Measurements from ENCODE around the gene ISLR.
A peak's percentile ranks its signal among the peaks of the same experiment; 100 is the strongest.

GRCh38 chr15:74130155-74130848, 43.2 kb upstream of the ISLR start, which contains the start of gene ISLR2:
- TF ChIP-seq CTCF (IDR thresholded peaks at IDR 0.05; ENCODE audit: control extremely low read depth in 1 of 3, insufficient read depth in 1 of 3, low read depth in 1 of 3, low read length in 3 of 3): no peak
- no peak for TF ChIP-seq JUN (IDR thresholded peaks at IDR 0.05; ENCODE audit: low read depth, low read length)
- no peak for TF ChIP-seq POLR2AphosphoS5 (IDR thresholded peaks at IDR 0.05; ENCODE audit: low read depth, low read length)
- no peak for TF ChIP-seq ATF3 (IDR thresholded peaks at IDR 0.05; ENCODE audit: insufficient read depth, low read depth, low read length)
- TF ChIP-seq EZH2 (IDR thresholded peaks at IDR 0.05; ENCODE audit: low read depth, low read length, severe bottlenecking): no peak
- 0 out of 2 replicates have a peak, but pooled peaks have one; percentile 6 for TF ChIP-seq TEAD4 (IDR thresholded peaks at IDR 0.05; ENCODE audit: low read depth, low read length)
- TF ChIP-seq POLR2A (IDR thresholded peaks at IDR 0.05; ENCODE audit: control extremely low read depth in 1 of 2, low read depth in 2 of 2, low read length in 2 of 2): no peak
- no peak for TF ChIP-seq TAF1 (IDR thresholded peaks at IDR 0.05; ENCODE audit: low read depth, low read length)
- no peak for TF ChIP-seq SP1 (IDR thresholded peaks at IDR 0.05; ENCODE audit: low read depth, low read length)
- no peak for TF ChIP-seq KDM1A (IDR thresholded peaks at IDR 0.05; ENCODE audit: borderline replicate concordance, low read length)
- TF ChIP-seq NANOG (IDR thresholded peaks at IDR 0.05; ENCODE audit: insufficient read depth, low read depth, low read length, poor library complexity, severe bottlenecking): no peak
- no peak for TF ChIP-seq ZNF274 (IDR thresholded peaks at IDR 0.05; ENCODE audit: borderline replicate concordance, extremely low read depth, low read length)
- no peak for TF ChIP-seq GABPA (IDR thresholded peaks at IDR 0.05; ENCODE audit: borderline replicate concordance, insufficient read depth, low read length)
- TF ChIP-seq MAX (IDR thresholded peaks at IDR 0.05): peak; percentile 67

All from H1 (cell line).